Skin of body (tissue), 2 donors: ENCODE results near the gene CAPN10. TPM values are rescaled to one million over a fixed set of nuclear protein-coding genes. Genes with fewer than 3 reads are reported as not detected.

Source experiments
- DNase-seq: peaks from one replicate; lab custom pipeline; 2025; lab: John Stamatoyannopoulos, UW
- total RNA-seq: library from RNA; depleted of rRNA; stranded (reverse); fragments of >200 nt; gene quantifications from one replicate; pipeline ENCODE4 v1.2.3, GENCODE V29; 2014

Gene CAPN10
- total RNA-seq, 1 donor from 2014 or later: 10.9 TPM

GRCh38 chr2:240637116-240637900 is 50.8 kb downstream of the CAPN10 start:
- DNase-seq: no peak

GRCh38 chr2:240637901-240638345 is 51.4 kb downstream of the CAPN10 start:
- DNase-seq: no peak

GRCh38 chr2:240638512-240639160 is 52.1 kb downstream of the CAPN10 start:
- DNase-seq: no peak

GRCh38 chr2:240639566-240639965 is 53.0 kb downstream of the CAPN10 start:
- no peak for DNase-seq

- no peak for DNase-seq
These were observed 54.4 kb downstream of the CAPN10 start for GRCh38 chr2:240640939-240641338.

GRCh38 chr2:240642061-240642805 is 55.7 kb downstream of the CAPN10 start:
- DNase-seq: no peak

GRCh38 chr2:240642806-240643092 is 56.2 kb downstream of the CAPN10 start:
- no peak for DNase-seq

- DNase-seq: no peak
These were observed 56.7 kb downstream of the CAPN10 start for GRCh38 chr2:240643093-240643810.

- DNase-seq: no peak
These were observed 57.2 kb downstream of the CAPN10 start for GRCh38 chr2:240643811-240644150.

- no peak for DNase-seq
These were observed 57.7 kb downstream of the CAPN10 start for GRCh38 chr2:240644171-240644651.

- no peak for DNase-seq
These were observed 58.3 kb downstream of the CAPN10 start for GRCh38 chr2:240644859-240645301.

- no peak for DNase-seq
These were observed 58.8 kb downstream of the CAPN10 start for GRCh38 chr2:240645346-240645745.

GRCh38 chr2:240645801-240646175 is 59.3 kb downstream of the CAPN10 start:
- no peak for DNase-seq

- no peak for DNase-seq
These were observed 59.8 kb downstream of the CAPN10 start for GRCh38 chr2:240646176-240646899.

- no peak for DNase-seq
These were observed 60.5 kb downstream of the CAPN10 start for GRCh38 chr2:240646900-240647502.

GRCh38 chr2:240647503-240648154 is 61.1 kb downstream of the CAPN10 start:
- no peak for DNase-seq

GRCh38 chr2:240648155-240648649 is 61.7 kb downstream of the CAPN10 start:
- no peak for DNase-seq
